Activated CD8-positive, alpha-beta T cell treated with anti-CD3 and anti-CD28 coated beads, Interleukin-2, amount 10 ng/mL, durations not matched to agents 7 days and 5 days (primary cell): ENCODE measurements around the gene ALX4. TPM values are rescaled to one million over a fixed set of nuclear protein-coding genes. Genes with fewer than 3 reads are reported as not detected.

ENCODE experiments used
- ATAC-seq: fragments of 150-1000 bp; cut with Tn5 transposase; one replicate; pipeline ENCODE4 v1.10.0; 2021; ENCODE audit warnings: moderate library complexity
- CTCF ChIA-PET: fragments of 350-600 bp; sonication (Branson Sonifier 250); formaldehyde crosslinking; loops from one replicate; lab custom pipeline; 2021; ENCODE audit warnings: antibody characterized with exemption; lab: Charles Lee
- POLR2A ChIA-PET: fragments of 350-600 bp; sonication (Branson Sonifier 250); formaldehyde crosslinking; loops from one replicate; lab custom pipeline; 2021; ENCODE audit warnings: antibody characterized with exemption; lab: Charles Lee
- DNase-seq: peaks from one replicate; pipeline ENCODE4 v3.0.0-alpha.2; 2020
- H3K27ac Mint-ChIP-seq: one replicate; pipeline ENCODE4 v1.8.0; 2021; ENCODE audit warnings: mild to moderate bottlenecking, mixed read lengths
- H3K27me3 Mint-ChIP-seq: one replicate; pipeline ENCODE4 v1.8.0; 2021; ENCODE audit warnings: low read depth, mixed read lengths
- H3K36me3 Mint-ChIP-seq: one replicate; pipeline ENCODE4 v1.8.0; 2021; ENCODE audit warnings: low read depth, mixed read lengths
- H3K4me1 Mint-ChIP-seq: one replicate; pipeline ENCODE4 v1.8.0; 2021; ENCODE audit warnings: low read depth, mixed read lengths
- H3K4me3 Mint-ChIP-seq: one replicate; pipeline ENCODE4 v1.8.0; 2021; ENCODE audit warnings: mild to moderate bottlenecking, mixed read lengths
- H3K9me3 Mint-ChIP-seq: one replicate; pipeline ENCODE4 v1.8.0; 2022; ENCODE audit warnings: mixed read lengths; ENCODE audit not compliant: insufficient read depth
- total RNA-seq, 2 experiments: library from RNA; stranded (reverse); gene quantifications; one replicate each; pipeline ENCODE4 v1.2.3, GENCODE V29; 2021

ALX4 gene
- total RNA-seq, 2 experiments from 2014 or later = not detected

DNA sequence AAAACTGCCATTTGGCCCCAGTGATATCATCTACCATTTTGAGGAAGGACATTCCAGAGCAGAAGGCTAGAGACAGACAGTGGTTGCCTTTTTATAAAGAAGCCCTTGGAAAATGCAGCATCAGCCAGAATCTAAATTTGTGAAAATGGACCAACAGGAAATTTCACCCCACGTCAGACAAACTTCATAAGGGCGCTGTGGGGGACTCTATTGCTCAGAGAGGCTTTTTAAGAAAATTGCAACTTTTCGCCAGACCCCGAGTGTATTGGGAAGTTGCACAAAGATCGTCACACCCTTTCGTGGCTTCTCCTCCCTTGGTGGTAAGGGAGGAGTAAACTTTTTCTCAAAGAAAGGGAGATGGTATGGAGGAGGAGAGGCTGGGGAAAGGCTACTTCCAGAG lies 12.3 kb upstream of the ALX4 start:
- ATAC-seq (no peak), DNase-seq (no peak)
- ChIA-PET POLR2A (no interaction called here), CTCF (no interaction called here)
- Mint-ChIP-seq H3K9me3 (no peaks in the 10 kb centered on the region), H3K4me3 (no peak overlapping the region), H3K27ac (no peak overlapping the region), H3K27me3 (peaks cover 92% of the 10 kb centered on the region), H3K36me3 (no peaks in the 10 kb centered on the region), H3K4me1 (peaks cover 9% of the 10 kb centered on the region)

DNA sequence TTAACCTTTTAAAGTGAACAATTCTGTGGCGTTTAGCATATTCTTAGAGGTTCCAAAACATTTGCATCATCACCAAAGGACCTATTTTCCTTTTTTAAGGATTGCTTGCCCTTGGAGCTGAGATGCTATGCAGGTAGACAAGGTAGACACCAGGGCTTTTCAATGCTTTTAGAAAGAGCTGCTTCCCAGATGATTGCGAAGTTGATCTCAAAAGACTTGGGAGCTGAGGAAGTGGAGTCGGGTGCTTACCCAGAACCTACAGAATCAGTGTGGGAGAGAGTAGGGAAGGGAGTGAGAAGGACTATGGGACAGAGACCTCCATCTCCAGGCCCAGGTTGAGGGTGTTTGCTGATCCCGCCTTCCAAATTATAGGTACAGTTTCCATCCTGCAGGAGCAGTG lies 11.1 kb upstream of the ALX4 start:
- no peaks in the 10 kb centered on the region for H3K9me3 Mint-ChIP-seq
- no peak for ATAC-seq

DNA sequence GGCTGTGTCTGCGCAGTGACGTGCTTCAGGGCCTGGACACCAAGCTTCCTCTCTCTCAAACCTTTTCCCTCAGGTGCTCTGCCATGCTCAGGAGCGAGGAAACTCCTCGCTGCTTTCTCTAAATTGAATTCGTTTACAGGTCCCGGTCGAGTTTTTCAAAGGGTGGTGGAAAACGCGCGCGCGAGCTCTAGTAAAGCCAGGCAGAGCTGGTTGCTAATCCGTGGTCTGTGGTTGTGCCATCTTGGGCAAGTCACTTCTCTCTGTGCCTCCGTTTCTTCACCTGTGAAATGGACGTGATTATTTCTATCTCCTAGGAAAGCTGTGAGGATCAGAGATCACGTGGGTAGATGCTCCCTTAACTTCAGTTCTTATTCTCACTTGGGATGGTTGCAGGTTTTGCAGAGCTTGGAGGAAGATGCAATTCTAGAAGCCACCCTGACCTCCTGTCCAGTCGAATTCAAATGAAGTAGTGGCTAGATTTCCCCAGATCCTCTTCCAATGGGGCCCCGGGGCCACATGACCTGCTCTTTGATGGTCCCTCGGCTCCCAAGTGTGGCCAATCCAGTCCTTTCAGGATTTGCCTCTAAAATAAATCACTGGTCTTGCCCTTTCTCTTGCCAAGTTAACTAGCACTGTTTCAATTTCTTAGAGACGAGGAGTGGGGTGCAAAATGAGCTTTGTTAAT lies 10.5 kb upstream of the ALX4 start:
- no peak overlapping the region for H3K4me3 Mint-ChIP-seq
- no peak overlapping the region for H3K27ac Mint-ChIP-seq
- ATAC-seq = no peak
- POLR2A ChIA-PET = no interaction called here
- CTCF ChIA-PET = interaction anchor here (1.0 kb wide), 1 partner anchor 13 kb away, joined by 3 read pairs; no protein-coding TSS in a partner anchor
- H3K9me3 Mint-ChIP-seq = no peaks in the 10 kb centered on the region
- peaks cover 16% of the 10 kb centered on the region for H3K4me1 Mint-ChIP-seq
- no peaks in the 10 kb centered on the region for H3K36me3 Mint-ChIP-seq
- H3K27me3 Mint-ChIP-seq = peaks cover 93% of the 10 kb centered on the region
- no peak for DNase-seq

More for the DNA sequence above, 11.1 kb upstream of the ALX4 start:
- H3K4me3 Mint-ChIP-seq = no peak overlapping the region
- ChIA-PET CTCF (no interaction called here), POLR2A (no interaction called here)
- peaks cover 16% of the 10 kb centered on the region for H3K4me1 Mint-ChIP-seq
- H3K27me3 Mint-ChIP-seq = peaks cover 95% of the 10 kb centered on the region
- no peaks in the 10 kb centered on the region for H3K36me3 Mint-ChIP-seq
- no peak overlapping the region for H3K27ac Mint-ChIP-seq
- no peak for DNase-seq

DNA sequence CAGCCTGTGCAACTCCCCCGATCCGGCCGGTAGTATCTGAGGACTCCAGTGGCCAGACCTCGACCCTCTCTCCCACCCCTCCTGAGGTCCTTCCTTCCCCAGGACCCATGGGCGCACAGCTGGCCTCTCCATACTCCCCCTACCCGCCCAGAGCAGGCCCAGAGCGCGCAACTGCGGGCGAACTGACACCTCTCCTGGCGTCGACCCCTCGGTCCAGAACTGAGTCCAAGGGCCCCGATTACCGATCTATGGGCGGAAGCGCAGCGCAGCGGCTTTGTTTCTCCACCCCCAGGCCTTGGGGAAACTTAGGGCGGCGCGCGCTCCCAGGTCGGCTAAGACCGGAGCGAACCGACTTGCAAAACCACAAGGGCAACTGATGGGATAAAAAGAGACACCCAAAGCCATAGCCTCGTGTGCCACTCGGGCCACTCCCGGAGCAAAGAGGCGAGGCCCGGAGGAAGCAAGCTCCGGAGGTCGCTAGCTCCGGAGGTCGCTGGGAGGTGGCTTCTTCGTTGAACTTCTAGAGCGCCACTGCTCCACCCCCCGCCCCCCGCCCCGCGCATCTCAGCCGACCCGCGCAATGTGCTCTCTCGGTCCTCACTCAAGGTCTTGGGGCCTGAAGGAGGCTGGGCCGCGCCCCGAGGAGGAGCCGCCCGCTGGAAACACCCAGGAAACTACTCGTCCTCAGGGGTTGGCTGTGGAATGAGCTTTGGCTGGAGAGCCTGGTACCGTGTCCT lies 9.8 kb upstream of the ALX4 start:
- ChIA-PET POLR2A (no interaction called here), CTCF (interaction anchor here (1.0 kb wide), 1 partner anchor 13 kb away, joined by 3 read pairs; no protein-coding TSS in a partner anchor)
- H3K36me3 Mint-ChIP-seq = no peaks in the 10 kb centered on the region
- no peaks in the 10 kb centered on the region for H3K9me3 Mint-ChIP-seq
- peaks cover 16% of the 10 kb centered on the region for H3K4me1 Mint-ChIP-seq
- ATAC-seq (no peak), DNase-seq (no peak)
- no peak overlapping the region for H3K4me3 Mint-ChIP-seq
- peaks cover 95% of the 10 kb centered on the region for H3K27me3 Mint-ChIP-seq
- H3K27ac Mint-ChIP-seq = peak overlapping the region; percentile 20

DNA sequence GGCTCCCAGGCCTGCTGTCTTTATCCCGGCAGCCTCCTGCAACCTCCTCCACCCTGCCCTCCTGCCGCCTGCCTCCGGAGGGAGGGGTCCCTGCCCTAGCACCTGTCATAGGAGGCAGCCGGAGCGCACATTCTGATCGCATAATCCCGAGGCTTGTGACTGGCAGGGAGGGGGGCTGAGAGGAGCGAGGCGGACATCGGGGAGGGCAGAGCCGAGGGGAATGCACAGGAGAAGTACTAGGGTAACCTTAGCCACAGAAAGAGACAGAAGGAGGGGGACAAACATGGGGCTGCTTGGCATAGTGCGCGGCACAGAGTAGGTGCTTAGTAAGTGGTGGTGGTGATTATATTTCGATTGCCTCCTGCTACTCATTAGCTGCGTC lies 9.2 kb upstream of the ALX4 start:
- ChIA-PET CTCF (interaction anchor here (1.0 kb wide), 1 partner anchor 12 kb away, joined by 3 read pairs; no protein-coding TSS in a partner anchor), POLR2A (no interaction called here)
- Mint-ChIP-seq H3K36me3 (no peaks in the 10 kb centered on the region), H3K27me3 (peaks cover 97% of the 10 kb centered on the region), H3K27ac (peak overlapping the region; percentile 20), H3K4me3 (no peak overlapping the region), H3K9me3 (no peaks in the 10 kb centered on the region), H3K4me1 (peaks cover 16% of the 10 kb centered on the region)
- DNase-seq (no peak), ATAC-seq (no peak)

DNA sequence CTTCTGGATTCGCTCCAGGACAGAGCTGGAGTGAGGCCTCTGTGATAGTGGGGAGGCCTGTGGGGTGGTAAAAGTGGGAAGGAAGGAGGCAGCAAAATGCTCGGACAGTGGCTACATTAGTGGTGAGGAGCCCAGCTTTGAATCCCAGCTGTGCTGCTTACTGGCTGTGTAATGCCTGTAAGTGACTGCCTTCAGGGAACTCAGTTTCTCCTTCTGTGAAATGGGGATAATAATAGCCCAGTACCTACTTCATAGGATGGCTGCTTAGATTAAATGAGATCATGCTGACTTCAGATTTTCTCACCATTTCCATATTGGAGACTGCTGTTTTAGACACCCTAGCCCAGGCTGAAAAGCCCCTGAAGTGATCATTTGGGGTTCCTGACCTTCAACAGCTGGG lies 8.4 kb upstream of the ALX4 start:
- DNase-seq (no peak), ATAC-seq (no peak)
- Mint-ChIP-seq H3K36me3 (no peaks in the 10 kb centered on the region), H3K4me1 (peaks cover 16% of the 10 kb centered on the region), H3K27me3 (peaks cover 97% of the 10 kb centered on the region), H3K27ac (no peak overlapping the region), H3K4me3 (no peak overlapping the region), H3K9me3 (no peaks in the 10 kb centered on the region)
- CTCF ChIA-PET = no interaction called here
- POLR2A ChIA-PET = no interaction called here

DNA sequence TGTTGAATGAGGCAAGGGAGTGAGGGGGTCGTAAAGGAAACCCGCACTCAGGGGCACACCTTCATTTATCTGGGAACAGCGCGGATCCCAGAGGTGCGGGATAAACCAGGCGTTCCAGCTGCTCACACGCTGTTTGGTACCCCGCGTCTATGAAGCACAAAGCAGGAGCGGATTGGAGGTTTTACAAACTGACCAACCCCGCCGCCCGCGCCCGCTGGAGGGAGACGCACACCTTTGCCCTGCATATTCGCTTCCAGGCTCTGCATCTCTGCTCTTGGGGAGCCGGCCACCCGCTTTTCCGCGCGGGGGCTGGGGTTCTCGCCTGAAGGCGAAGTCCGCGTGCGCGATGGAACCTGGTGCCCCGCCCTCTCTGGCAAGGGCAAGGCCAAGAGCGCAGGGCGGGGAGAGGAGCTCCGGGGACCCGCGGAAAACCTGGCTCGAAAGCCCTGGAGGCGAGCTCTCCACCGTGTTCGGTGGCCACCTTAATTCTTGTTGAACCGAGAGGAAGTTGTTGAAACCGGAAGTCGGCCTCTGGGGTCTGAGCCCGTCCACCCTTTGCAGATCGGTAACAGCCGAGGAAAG lies 6.8 kb upstream of the ALX4 start:
- ChIA-PET CTCF (no interaction called here), POLR2A (no interaction called here)
- DNase-seq (no peak), ATAC-seq (peak; percentile 22)
- H3K27ac Mint-ChIP-seq = no peak overlapping the region
- no peaks in the 10 kb centered on the region for H3K9me3 Mint-ChIP-seq
- H3K27me3 Mint-ChIP-seq = peaks cover 97% of the 10 kb centered on the region
- H3K4me1 Mint-ChIP-seq = peaks cover 16% of the 10 kb centered on the region
- no peaks in the 10 kb centered on the region for H3K36me3 Mint-ChIP-seq
- peak overlapping the region; percentile 36 for H3K4me3 Mint-ChIP-seq

DNA sequence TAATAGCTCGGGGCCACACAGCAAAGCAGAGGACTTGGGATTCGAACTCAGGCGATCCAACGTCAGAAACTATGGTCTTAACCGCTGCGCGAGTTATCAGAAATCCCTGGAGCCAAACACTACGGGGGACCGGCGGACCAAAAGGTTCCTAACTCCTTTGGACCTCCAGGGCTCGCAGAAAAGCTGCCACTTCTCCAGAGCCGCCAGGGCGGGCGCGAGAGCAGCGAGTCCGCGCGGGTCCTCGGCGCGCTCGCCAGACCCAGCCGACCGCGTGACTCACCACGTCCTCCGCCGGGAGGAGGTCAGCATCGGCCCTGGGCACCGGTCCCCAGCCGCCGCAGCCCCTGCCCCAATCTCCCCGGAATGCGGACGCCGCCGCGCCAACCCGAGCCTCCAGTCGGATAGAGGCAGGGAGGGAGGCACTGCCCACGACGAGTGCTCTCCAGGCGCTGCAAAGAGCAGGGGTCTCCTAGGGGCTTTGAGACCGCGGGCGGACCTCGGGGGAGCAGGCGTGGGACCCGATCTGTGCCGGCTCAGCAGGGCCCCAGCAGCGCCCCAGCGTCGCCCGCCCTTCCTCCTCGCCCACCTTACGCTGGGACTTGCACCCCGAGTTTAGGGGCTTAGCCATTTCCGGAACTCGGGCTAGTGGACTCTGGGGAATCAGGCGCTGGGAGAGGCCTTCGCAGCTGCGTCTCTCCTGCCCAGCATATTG lies 6.2 kb upstream of the ALX4 start:
- CTCF ChIA-PET = no interaction called here
- H3K4me3 Mint-ChIP-seq = no peak overlapping the region

DNA sequence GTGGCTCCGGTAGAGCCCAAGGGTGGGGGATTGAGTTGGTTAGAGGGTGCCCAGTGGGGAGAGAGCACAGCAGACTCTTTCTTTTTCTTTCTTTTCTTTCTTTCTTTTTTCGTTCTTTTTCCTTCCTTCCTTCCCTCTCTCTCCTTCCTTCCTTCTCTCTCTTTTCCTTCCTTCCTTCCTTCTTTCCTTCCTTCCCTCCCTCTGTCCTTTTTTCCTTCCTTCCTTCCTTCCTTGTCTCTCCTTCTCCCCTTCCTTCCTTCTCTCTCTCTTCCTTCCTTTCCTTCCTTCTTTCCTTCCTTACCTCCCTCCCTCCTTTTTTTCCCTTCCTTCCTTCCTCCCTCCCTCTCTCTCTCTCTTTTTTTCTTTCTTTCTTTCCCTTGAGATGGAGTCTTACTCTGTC lies 4.8 kb upstream of the ALX4 start:
- Mint-ChIP-seq H3K9me3 (no peaks in the 10 kb centered on the region), H3K36me3 (no peaks in the 10 kb centered on the region), H3K4me1 (peaks cover 15% of the 10 kb centered on the region), H3K4me3 (no peak overlapping the region), H3K27ac (no peak overlapping the region), H3K27me3 (peaks cover 96% of the 10 kb centered on the region)
- DNase-seq = no peak
- no peak for ATAC-seq
- ChIA-PET POLR2A (no interaction called here), CTCF (no interaction called here)

More for the DNA sequence above, 6.2 kb upstream of the ALX4 start:
- Mint-ChIP-seq H3K27me3 (peaks cover 97% of the 10 kb centered on the region), H3K36me3 (no peaks in the 10 kb centered on the region), H3K27ac (no peak overlapping the region), H3K9me3 (no peaks in the 10 kb centered on the region), H3K4me1 (peaks cover 16% of the 10 kb centered on the region)
- no peak for ATAC-seq
- DNase-seq = no peak
- POLR2A ChIA-PET = no interaction called here

DNA sequence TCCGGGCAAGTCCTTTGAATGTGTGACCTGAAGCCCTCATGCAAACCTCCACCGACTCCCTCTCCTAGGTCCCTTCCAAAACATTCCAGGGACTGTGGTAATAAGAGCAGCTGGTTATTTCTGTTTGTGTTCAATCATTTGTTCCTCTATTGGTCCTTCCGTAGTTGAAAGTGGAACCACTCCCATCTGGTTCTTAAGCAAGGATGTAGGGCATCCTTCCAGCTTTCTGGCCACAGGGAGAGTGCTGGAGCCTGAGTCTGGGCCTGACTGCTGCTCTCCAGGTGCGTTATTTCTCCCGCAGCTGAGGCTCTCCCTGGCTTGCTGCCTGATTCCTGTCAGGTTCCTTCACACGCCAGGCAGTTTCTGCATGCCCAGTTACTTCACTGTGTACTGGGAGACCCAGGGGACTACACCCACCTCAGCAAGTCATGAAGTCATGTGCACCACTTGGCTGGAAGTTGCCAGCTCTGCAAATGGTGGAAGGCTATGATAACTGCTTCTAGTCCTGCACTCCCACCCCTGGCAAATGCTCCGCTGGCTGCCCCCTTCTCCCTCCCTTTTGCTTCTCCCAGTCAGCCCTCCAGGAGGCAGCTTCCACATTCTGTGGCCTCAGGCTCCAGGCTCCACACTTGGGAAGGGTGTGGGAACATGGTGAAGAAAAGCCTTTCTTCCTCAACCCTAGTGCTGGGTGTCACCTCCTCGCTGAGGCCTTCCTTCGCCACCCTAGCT lies 4.0 kb upstream of the ALX4 start:
- H3K9me3 Mint-ChIP-seq = no peaks in the 10 kb centered on the region
- CTCF ChIA-PET = interaction anchor here (0.7 kb wide), 1 partner anchor 57 kb away, joined by 3 read pairs; no protein-coding TSS in a partner anchor

DNA sequence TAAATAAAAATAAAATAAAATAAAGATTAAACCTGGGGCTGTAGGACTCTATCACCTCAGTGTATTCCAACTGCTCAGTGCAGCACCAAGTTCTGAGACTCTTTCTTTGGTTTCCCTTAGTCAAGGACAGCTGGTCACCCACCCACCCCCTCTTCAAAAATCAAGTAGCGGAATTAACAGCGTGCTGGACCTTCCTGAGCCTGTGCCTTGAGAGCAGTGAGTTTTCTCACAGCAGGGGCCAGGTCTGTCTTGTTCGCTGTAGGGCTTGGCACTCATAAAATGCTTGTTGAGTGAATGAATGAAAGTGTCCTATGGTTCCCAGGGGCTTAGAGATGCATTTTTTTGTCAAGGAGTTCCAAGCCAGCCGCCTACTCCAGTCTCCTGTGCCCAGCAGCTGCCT lies 2.9 kb upstream of the ALX4 start:
- Mint-ChIP-seq H3K27me3 (peaks cover 91% of the 10 kb centered on the region), H3K36me3 (no peaks in the 10 kb centered on the region), H3K4me3 (no peak overlapping the region), H3K9me3 (no peaks in the 10 kb centered on the region), H3K27ac (no peak overlapping the region), H3K4me1 (peaks cover 14% of the 10 kb centered on the region)
- no peak for DNase-seq
- ATAC-seq = no peak
- CTCF ChIA-PET = no interaction called here
- POLR2A ChIA-PET = no interaction called here

More for the DNA sequence above, 4.0 kb upstream of the ALX4 start:
- no peak overlapping the region for H3K27ac Mint-ChIP-seq
- POLR2A ChIA-PET = no interaction called here
- peaks cover 92% of the 10 kb centered on the region for H3K27me3 Mint-ChIP-seq
- ATAC-seq = no peak
- DNase-seq = no peak
- H3K4me3 Mint-ChIP-seq = no peak overlapping the region
- H3K4me1 Mint-ChIP-seq = peaks cover 14% of the 10 kb centered on the region
- H3K36me3 Mint-ChIP-seq = no peaks in the 10 kb centered on the region
